NCI-H748 (cell line): ENCODE measurements around the gene DLG4.
"Not testable (repeated sequence)": the region's sequence is repeated elsewhere in the genome, so short reads cannot be mapped to it uniquely, and the experiment has no call there.

Source experiments
- DNase-seq: peaks from one replicate; lab custom pipeline; 2025; ENCODE audit not compliant: unreplicated experiment; lab: John Stamatoyannopoulos, UW

DLG4 gene

GRCh38 chr17:7168841-7169564 is 50.6 kb downstream of the DLG4 start:
- not testable (repeated sequence) for DNase-seq

GRCh38 chr17:7167832-7168231 is 51.8 kb downstream of the DLG4 start:
- no peak for DNase-seq

- DNase-seq, result no peak
Observed at GRCh38 chr17:7166873-7167272, 52.8 kb downstream of the DLG4 start.

GRCh38 chr17:7159571-7159970 is 60.1 kb downstream of the DLG4 start:
- DNase-seq, result not testable (repeated sequence)

- DNase-seq, result not testable (repeated sequence)
Observed at GRCh38 chr17:7158424-7158823, 61.2 kb downstream of the DLG4 start.

- no peak for DNase-seq
Observed at GRCh38 chr17:7156342-7156940, 63.2 kb downstream of the DLG4 start.

- no peak for DNase-seq
Observed at GRCh38 chr17:7147772-7148171, 71.9 kb downstream of the DLG4 start.

- DNase-seq, result no peak
Observed at GRCh38 chr17:7146115-7146514, 73.5 kb downstream of the DLG4 start.

- peak; percentile 75 for DNase-seq
Observed at GRCh38 chr17:7144213-7144612, 75.4 kb downstream of the DLG4 start.

- no peak for DNase-seq
Observed at GRCh38 chr17:7141824-7142223, 77.8 kb downstream of the DLG4 start.

GRCh38 chr17:7139400-7139799 is 80.2 kb downstream of the DLG4 start:
- no peak for DNase-seq

GRCh38 chr17:7138800-7139381 is 80.7 kb downstream of the DLG4 start:
- DNase-seq, result no peak

GRCh38 chr17:7137171-7137943 is 82.3 kb downstream of the DLG4 start:
- DNase-seq, result no peak
